Astrocyte of the cerebellum (primary cell): ENCODE results near the gene GNAT2.

ENCODE experiments used
- DNase-seq: peaks from one replicate; pipeline ENCODE4 v3.0.0-alpha.2; 2011; ENCODE audit warnings: low read depth
- H3K4me3 ChIP-seq: 2 replicates; pipeline ENCODE4 v1.5.1; 2011; ENCODE audit warnings: mild to moderate bottlenecking, low read depth, low read length, moderate library complexity
- in situ Hi-C: cut with HindIII; loops from 2 replicates; pipeline ENCODE4 v1.10.0; 2017; ENCODE audit warnings: low sequenced_read_pairs
- TF ChIP-seq, protein P1 (sequence below): IDR thresholded peaks from 2 replicates; pipeline ENCODE4 v1.5.1; 2012; ENCODE audit warnings: low read length, low read depth, moderate library complexity, mild to moderate bottlenecking; ENCODE audit errors: missing control alignments

The GNAT2 gene

DNA sequence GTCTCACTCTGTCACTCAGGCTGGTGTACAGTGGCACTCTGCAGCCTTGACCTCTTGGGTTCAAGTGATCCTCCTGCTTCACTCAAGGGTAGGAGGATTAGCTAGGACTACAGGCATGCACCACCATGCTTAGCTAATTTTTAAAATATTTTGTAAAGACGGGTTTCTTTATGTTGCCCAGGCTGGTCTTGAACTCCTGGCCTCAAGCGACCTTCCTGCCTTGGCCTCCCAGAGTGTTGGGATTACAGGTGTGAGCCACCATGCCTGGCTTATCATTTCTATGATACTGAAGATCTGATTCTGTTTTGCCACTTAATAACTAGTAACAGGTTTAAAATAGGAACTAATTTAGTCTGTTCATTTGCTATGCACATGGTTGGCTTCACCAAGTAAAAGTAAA lies 37.4 kb downstream of the GNAT2 start:
- no peak for DNase-seq
- TF ChIP-seq, protein P1, sequence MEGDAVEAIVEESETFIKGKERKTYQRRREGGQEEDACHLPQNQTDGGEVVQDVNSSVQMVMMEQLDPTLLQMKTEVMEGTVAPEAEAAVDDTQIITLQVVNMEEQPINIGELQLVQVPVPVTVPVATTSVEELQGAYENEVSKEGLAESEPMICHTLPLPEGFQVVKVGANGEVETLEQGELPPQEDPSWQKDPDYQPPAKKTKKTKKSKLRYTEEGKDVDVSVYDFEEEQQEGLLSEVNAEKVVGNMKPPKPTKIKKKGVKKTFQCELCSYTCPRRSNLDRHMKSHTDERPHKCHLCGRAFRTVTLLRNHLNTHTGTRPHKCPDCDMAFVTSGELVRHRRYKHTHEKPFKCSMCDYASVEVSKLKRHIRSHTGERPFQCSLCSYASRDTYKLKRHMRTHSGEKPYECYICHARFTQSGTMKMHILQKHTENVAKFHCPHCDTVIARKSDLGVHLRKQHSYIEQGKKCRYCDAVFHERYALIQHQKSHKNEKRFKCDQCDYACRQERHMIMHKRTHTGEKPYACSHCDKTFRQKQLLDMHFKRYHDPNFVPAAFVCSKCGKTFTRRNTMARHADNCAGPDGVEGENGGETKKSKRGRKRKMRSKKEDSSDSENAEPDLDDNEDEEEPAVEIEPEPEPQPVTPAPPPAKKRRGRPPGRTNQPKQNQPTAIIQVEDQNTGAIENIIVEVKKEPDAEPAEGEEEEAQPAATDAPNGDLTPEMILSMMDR: no peak
- in situ Hi-C loops: no loop called here
- H3K4me3 ChIP-seq: no peak overlapping the region

DNA sequence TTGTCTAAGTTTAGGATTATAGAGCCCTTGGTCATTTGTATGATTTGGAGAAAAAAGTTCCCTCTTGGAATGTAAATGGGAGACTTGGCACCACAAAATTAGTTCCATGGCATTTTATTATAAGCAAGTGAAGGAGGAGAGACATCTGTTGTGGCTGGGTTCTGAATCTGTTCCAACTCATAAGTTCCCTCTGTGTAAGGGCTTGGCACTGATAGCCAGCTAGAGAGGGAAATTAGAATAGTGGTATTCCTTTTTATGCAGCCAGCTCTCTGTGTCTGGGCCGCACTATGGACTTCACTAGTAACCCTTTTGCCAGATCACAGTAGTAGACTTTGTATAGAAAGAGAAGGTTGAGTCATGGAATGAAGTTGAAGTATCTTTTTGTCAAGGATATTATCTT lies 39.9 kb downstream of the GNAT2 start:
- TF ChIP-seq, protein P1: no peak
- in situ Hi-C loops: no loop called here
- peak; percentile 76 for DNase-seq
- H3K4me3 ChIP-seq: no peak overlapping the region

DNA sequence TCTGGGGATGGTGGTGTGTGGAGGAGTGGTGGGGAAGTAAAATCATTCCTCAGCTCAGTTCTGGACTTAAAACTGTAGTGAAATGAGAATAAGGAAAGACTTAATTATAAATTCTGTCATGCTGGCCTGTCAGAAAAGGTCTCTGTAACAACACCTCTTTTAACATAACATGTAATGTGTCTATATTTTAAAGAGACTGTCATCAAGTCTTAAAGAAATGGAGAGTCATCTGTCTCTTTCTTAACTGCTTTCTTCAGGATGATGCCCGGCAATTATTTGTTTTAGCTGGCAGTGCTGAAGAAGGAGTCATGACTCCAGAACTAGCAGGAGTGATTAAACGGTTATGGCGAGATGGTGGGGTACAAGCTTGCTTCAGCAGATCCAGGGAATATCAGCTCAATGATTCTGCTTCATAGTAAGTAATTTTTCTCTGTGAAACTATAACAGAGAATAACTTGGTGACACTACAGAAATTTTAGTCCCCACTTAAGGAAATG lies 40.4 kb downstream of the GNAT2 start:
- in situ Hi-C loops: no loop called here
- DNase-seq: no peak

DNA sequence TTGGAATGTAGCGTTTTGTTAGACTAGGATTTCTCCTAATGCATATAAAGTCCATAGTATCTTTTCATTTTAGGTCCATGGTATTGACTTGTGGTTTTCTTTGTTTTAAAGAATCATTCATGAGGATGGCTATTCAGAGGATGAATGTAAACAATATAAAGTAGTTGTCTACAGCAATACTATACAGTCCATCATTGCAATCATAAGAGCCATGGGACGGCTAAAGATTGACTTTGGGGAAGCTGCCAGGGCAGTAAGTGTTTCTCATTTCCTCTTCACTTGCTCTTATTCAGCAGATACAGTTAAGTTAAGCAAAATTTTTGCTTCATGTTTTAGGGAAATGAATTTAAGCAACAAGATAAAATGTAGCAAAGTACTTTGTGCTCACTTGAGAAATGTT lies 45.6 kb downstream of the GNAT2 start:
- in situ Hi-C loops: no loop called here

More for the DNA sequence above, 40.4 kb downstream of the GNAT2 start:
- TF ChIP-seq, protein P1: no peak
- no peak overlapping the region for H3K4me3 ChIP-seq

DNA sequence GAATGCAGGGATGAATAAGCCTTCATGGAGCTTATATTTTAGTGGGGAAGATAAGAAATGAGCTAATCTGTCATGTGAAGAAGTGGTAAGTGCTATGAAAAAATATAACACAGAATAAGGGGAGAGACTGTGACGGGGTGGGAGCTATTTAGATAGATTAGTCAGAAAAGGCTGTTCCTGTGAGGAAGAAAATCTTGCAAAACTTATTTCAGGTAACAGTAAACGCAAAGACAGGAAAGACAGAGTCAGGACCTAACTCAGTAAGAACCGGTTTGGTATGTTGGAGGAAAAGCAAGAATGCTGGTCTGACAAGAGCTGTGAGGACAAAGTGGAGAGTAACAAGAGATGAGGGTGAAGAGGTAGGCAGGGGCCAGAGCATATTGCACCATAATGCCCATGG lies 49.0 kb downstream of the GNAT2 start:
- in situ Hi-C loops: no loop called here
- H3K4me3 ChIP-seq: no peak overlapping the region
- no peak for DNase-seq
- TF ChIP-seq, protein P1: no peak

More for the DNA sequence above, 45.6 kb downstream of the GNAT2 start:
- no peak overlapping the region for H3K4me3 ChIP-seq
- TF ChIP-seq, protein P1: no peak
- DNase-seq: no peak

DNA sequence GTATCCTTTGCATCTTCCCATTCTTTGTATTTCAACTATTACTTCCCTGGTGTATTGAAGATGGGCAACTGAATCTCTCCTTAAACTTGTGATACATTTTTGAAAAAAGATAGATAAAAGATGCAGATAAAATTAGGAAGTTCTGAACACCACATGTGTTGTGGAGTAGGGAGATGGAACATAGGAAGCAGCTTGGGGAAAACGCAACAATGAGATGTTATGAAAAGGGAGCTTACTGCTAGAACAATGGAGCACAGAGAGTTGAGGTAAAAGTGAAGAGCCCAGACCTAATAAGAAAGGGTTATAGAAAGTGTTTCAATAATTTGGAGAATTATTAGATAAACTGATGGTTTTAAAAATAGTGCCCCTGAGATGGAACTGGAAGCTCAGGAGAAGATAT lies 50.1 kb downstream of the GNAT2 start:
- in situ Hi-C loops: no loop called here
- TF ChIP-seq, protein P1: no peak
- H3K4me3 ChIP-seq: no peak overlapping the region
- DNase-seq: no peak
